PC-9 (cell line): ENCODE data around the gene NANOGP8.

Source experiments
- CTCF ChIP-seq: fragments of 200-600 bp; sonication (generic); conservative IDR thresholded peaks from 2 replicates; pipeline ENCODE4 v1.6.1; 2017; ENCODE audit warnings: mixed run types, antibody characterized with exemption, mild to moderate bottlenecking, moderate library complexity
- EZH2 ChIP-seq: fragments of 200-600 bp; sonication (generic); IDR thresholded peaks from 2 replicates; pipeline ENCODE4 v1.8.0; 2017; ENCODE audit warnings: antibody characterized with exemption, low read depth

DNA sequence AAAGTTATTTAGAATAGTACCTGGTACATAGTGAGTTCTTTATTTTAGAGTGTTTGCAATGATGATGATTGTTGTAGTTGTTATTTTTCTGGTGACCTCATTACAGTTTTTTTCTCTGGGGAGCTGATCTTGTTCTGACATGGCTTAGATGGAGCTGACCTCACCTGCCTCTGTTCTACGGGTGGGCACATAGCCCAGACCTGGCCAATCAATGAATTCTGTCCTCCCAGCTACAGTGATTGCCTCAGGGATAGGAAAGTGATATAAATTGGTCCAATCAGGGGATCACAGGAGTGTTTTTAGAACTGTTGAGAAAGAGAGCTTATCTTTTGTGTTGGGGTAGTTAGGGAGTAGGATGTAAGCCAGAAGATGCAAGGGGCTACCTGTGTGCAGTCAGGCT is 3.2 kb upstream of the NANOGP8 start:
- TF ChIP-seq CTCF (no peak), EZH2 (no peak)
